HAP-1 (cell line): Measurements from ENCODE around the gene PHF21A.
A peak's percentile ranks its signal among the peaks of the same experiment; 100 is the strongest.
"Not testable (repeated sequence)": the region's sequence is repeated elsewhere in the genome, so short reads cannot be mapped to it uniquely, and the experiment has no call there.

Experiments used
- DNase-seq, 2 experiments: peaks; one replicate each; pipeline ENCODE4 v3.0.0-alpha.2; 2016 to 2020; ENCODE audit warnings: low spot score in 2 of 2
- H3K27me3 ChIP-seq: fragments of 250-450 bp; sonication (Bioruptor Pico); 2 replicates; pipeline ENCODE4 v1.5.1; 2020; ENCODE audit warnings: low read depth, mild to moderate bottlenecking, moderate library complexity
- H3K36me3 ChIP-seq: fragments of 250-450 bp; sonication (Bioruptor Pico); replicated peaks from 2 replicates; pipeline ENCODE4 v1.5.1; 2020; ENCODE audit warnings: mild to moderate bottlenecking
- H3K4me1 ChIP-seq: fragments of 250-450 bp; sonication (Bioruptor Pico); 2 replicates; pipeline ENCODE4 v1.5.1; 2020; ENCODE audit warnings: mild to moderate bottlenecking
- H3K4me3 ChIP-seq: fragments of 250-450 bp; sonication (Bioruptor Pico); 2 replicates; pipeline ENCODE4 v1.5.1; 2020; ENCODE audit warnings: mild to moderate bottlenecking, moderate library complexity
- H3K9me3 ChIP-seq: fragments of 250-450 bp; sonication (Bioruptor Pico); 2 replicates; pipeline ENCODE4 v1.5.1; 2020; ENCODE audit warnings: mild to moderate bottlenecking, moderate library complexity
- in situ Hi-C: fragments of 300-500 bp; cut with MboI; formaldehyde crosslinking; loops from 3 replicates; pipeline ENCODE4 v1.14.3; 2020; ENCODE audit warnings: low sequenced_read_pairs, inconsistent platforms, mixed read lengths

Gene PHF21A

DNA sequence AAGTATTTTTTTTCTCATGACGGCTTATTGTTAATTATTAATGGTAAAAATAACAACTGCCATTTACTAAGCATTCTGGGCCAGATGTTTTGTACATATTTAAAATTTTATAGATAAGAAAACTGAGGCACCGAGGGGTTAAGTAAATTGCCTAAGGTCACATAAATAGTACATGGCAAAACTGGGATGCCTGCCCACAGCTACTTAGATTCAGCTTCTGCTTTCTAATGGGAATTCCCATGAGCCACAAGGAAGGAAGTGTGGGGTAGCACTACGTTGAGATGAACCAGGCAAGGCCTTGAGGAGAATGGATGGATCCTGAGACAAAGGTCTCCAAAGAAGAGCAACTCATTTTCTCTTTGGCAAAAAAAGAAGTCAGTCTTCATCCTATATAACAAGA is 11.9 kb upstream of the PHF21A start:
- no peak overlapping the region for H3K4me3 ChIP-seq
- H3K9me3 ChIP-seq, result no peaks in the 10 kb centered on the region
- no peaks in the 10 kb centered on the region for H3K27me3 ChIP-seq
- no peak for DNase-seq
- in situ Hi-C loops, result no loop called here
- peaks cover 15% of the 10 kb centered on the region for H3K4me1 ChIP-seq
- no peaks in the 10 kb centered on the region for H3K36me3 ChIP-seq

GRCh38 chr11:46130286-46130940 is 9.2 kb upstream of the PHF21A start:
- H3K9me3 ChIP-seq, result no peaks in the 10 kb centered on the region
- no peaks in the 10 kb centered on the region for H3K27me3 ChIP-seq
- H3K4me1 ChIP-seq, result peaks cover 15% of the 10 kb centered on the region
- in situ Hi-C loops, result no loop called here
- no peak for DNase-seq
- H3K4me3 ChIP-seq, result no peak overlapping the region
- no peaks in the 10 kb centered on the region for H3K36me3 ChIP-seq

- H3K4me3 ChIP-seq, result no peak overlapping the region
- in situ Hi-C loops, result no loop called here
- no peaks in the 10 kb centered on the region for H3K27me3 ChIP-seq
- H3K4me1 ChIP-seq, result peaks cover 15% of the 10 kb centered on the region
- H3K36me3 ChIP-seq, result no peaks in the 10 kb centered on the region
- no peaks in the 10 kb centered on the region for H3K9me3 ChIP-seq
- DNase-seq, result no peak
These were observed 7.9 kb upstream of the PHF21A start for GRCh38 chr11:46129133-46129532.

DNA sequence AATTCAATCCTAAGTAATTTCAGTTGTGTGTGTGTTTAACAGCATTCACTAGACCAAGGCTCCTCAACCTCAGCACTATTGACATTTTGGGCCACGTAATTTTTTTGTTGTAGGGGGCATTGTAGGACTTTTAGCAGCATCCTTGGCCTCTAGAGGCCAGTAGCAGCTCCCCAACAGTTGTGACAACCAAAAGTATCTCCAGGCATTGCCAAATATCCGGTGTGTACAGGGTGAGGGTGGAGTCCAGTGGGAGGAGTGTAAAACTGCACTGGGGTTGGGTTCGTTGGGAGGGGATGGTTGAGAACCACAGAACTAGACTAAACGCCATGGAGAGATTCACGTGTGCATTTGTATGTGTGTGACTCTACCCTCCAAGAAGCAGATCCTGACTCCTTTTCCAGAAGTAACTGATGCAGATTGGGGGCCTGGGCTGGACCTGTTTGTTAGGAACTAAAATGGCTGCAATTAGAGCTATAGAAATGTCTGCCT is 5.9 kb upstream of the PHF21A start:
- H3K4me3 ChIP-seq, result no peak overlapping the region
- no peaks in the 10 kb centered on the region for H3K27me3 ChIP-seq
- H3K4me1 ChIP-seq, result peaks cover 15% of the 10 kb centered on the region
- in situ Hi-C loops, result no loop called here
- H3K9me3 ChIP-seq, result no peaks in the 10 kb centered on the region
- no peaks in the 10 kb centered on the region for H3K36me3 ChIP-seq
- DNase-seq, result peak; percentile 37 to 59

DNA sequence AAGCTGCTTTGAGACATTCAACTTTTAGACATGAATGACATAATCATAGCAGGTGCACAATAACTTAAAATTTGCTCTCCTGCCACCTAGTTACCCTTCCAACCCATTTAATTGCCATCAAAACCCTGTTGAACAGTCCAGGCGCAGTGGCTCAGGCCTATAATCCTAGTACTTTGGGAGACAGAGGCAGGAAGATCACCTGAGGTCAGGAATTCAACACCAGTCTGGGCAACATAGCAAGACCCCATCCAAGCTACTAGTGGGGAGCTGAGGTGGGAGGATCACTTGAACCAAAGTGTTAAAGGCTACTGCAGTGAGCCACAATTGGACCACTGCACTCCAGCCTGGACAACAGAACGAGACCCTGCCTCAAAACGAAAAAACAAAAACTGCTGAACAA is 4.0 kb upstream of the PHF21A start:
- no peaks in the 10 kb centered on the region for H3K27me3 ChIP-seq
- H3K9me3 ChIP-seq, result no peaks in the 10 kb centered on the region
- H3K4me3 ChIP-seq, result no peak overlapping the region
- H3K36me3 ChIP-seq, result no peaks in the 10 kb centered on the region
- no peaks in the 10 kb centered on the region; the same call in 1 of the 2 replicates for H3K4me1 ChIP-seq
- no peak for DNase-seq
- in situ Hi-C loops, result no loop called here

- DNase-seq, result no peak
- no peak overlapping the region; the same call in 1 of the 2 replicates for H3K4me3 ChIP-seq
These were observed 1.9 kb upstream of the PHF21A start for GRCh38 chr11:46122945-46123715.

GRCh38 chr11:46121724-46122477 is 647 bp upstream of the PHF21A start:
- Histone ChIP-seq H3K4me1 (peaks cover 17% of the 10 kb centered on the region), H3K27me3 (no peaks in the 10 kb centered on the region), H3K4me3 (peak overlapping the region; percentile 54), H3K36me3 (no peaks in the 10 kb centered on the region), H3K9me3 (no peaks in the 10 kb centered on the region)
- in situ Hi-C loops, result no loop called here
- peak; percentile 78 to 84 for DNase-seq

More at GRCh38 chr11:46122945-46123715, 1.9 kb upstream of the PHF21A start:
- in situ Hi-C loops, result no loop called here
- no peaks in the 10 kb centered on the region for H3K9me3 ChIP-seq
- H3K4me1 ChIP-seq, result peaks cover 5% of the 10 kb centered on the region
- no peaks in the 10 kb centered on the region for H3K36me3 ChIP-seq
- H3K27me3 ChIP-seq, result no peaks in the 10 kb centered on the region

GRCh38 chr11:46120346-46121300 is 631 bp downstream of the PHF21A start:
- peak; percentile 80 for DNase-seq
- Histone ChIP-seq H3K27me3 (no peaks in the 10 kb centered on the region), H3K9me3 (no peaks in the 10 kb centered on the region), H3K4me3 (peak overlapping the region; percentile 43), H3K4me1 (peaks cover 29% of the 10 kb centered on the region), H3K36me3 (no peaks in the 10 kb centered on the region)
- in situ Hi-C loops, result no loop called here

DNA sequence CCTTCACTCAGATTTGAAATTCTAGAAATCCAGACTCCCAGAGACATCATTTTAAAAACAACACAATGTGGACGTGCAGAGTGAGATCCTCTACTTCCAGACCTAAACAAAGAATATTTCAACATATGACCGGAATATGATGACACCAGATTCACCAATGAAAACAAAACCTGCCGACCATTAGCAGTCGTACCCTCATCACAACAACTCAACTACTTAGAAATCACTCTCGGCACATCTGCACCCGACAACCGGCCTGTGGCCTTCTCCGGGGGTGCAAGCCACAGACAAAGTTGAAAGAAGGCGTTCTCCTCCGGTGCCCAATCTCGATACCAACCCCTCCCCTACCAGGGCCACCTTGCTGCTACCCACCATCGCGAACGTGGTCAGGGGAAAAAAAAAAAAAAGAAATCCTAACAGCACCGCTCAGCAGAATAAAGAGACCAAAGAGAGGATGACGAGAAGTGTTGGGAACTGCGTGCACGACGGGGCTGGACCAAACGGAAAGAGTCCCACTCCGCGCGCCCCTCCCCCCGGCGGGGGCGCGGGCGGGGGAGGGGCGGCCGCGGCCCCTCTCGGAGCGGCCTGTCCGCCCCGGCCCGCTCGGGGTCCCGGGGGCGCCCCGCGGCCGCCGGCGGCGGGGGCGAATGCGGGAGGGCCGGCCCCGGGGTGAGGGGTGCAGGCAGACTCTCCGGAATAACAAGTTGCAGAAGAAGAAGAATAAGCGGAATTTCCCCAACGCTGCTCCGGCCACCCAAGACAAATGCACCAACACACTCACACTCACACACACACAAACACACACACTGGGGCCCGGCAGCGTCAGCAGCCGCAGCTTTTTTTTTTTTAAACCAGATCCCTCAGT is 1.7 kb downstream of the PHF21A start:
- H3K27me3 ChIP-seq, result no peaks in the 10 kb centered on the region
- in situ Hi-C loops, result no loop called here
- peak; percentile 53 to 68 for DNase-seq
- H3K36me3 ChIP-seq, result no peaks in the 10 kb centered on the region
- H3K4me3 ChIP-seq, result peak overlapping the region; percentile 43
- H3K9me3 ChIP-seq, result no peaks in the 10 kb centered on the region
- H3K4me1 ChIP-seq, result peaks cover 31% of the 10 kb centered on the region

DNA sequence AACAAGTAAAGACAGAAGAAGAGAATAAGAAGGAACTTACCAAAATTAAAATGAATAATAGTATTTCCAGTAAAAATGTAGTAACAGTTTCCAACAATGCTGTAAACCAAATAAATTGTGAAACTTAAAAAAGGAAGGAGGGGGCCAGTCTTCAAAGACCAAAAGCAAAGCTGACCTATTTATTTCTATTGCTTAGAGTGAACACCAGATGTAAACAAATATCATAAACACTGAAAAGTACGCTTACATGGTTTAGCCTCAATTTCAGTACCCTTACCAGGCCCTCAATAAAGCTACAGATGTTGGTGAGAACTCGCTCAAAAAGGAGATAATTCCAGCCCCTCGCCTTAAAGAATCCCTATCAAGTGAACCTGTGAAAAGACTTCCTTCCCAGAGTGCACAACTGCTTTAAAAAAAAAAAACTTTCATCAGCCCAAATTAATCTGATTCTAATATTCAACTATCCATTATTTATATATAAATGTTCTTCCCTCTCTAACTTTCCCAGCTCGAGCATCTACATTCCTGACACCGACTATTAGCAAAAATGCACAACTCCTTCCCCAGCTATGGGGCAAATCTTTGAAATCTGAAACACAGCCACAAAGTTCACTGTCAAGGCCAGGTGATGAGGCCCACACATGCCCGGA is 2.4 kb downstream of the PHF21A start:
- H3K4me1 ChIP-seq, result peaks cover 35% of the 10 kb centered on the region
- no peak for DNase-seq

GRCh38 chr11:46117842-46118241 is 3.4 kb downstream of the PHF21A start:
- no peaks in the 10 kb centered on the region for H3K36me3 ChIP-seq
- DNase-seq, result no peak
- in situ Hi-C loops, result no loop called here
- H3K4me1 ChIP-seq, result peaks cover 35% of the 10 kb centered on the region
- H3K27me3 ChIP-seq, result no peaks in the 10 kb centered on the region
- H3K9me3 ChIP-seq, result no peaks in the 10 kb centered on the region
- peak overlapping the region; percentile 43; the same call in 1 of the 2 replicates for H3K4me3 ChIP-seq

More for the DNA sequence above, 2.4 kb downstream of the PHF21A start:
- Histone ChIP-seq H3K4me3 (peak overlapping the region; percentile 43), H3K36me3 (no peaks in the 10 kb centered on the region), H3K27me3 (no peaks in the 10 kb centered on the region), H3K9me3 (no peaks in the 10 kb centered on the region)
- in situ Hi-C loops, result no loop called here

DNA sequence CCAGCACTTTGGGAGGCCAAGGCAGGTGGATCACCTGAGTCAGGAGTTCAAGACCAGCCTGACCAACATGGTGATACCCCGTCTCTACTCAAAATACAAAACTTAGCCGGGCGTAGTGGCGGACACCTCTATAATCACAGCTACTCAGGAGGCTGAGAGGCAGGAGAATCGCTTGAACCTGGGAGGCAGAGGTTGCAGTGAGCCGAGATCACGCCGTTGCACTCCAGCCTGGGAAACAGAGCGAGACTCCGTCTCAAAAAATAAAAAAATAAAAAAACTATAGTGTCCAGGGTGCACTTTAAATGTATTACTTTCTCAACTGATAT is 4.6 kb downstream of the PHF21A start:
- H3K9me3 ChIP-seq, DNase-seq, H3K27me3 ChIP-seq, H3K4me3 ChIP-seq, H3K36me3 ChIP-seq, in situ Hi-C loops: not testable (repeated sequence)
- H3K4me1 ChIP-seq, result peaks cover 35% of the 10 kb centered on the region
